Activated naive CD4-positive, alpha-beta T cell treated with anti-CD3 and anti-CD28 coated beads, Interleukin-2, amount 10 ng/mL, durations not matched to agents 7 days and 5 days (primary cell): Measurements from ENCODE around the gene TSPAN17.

Experiments used
- CTCF ChIA-PET: fragments of 350-600 bp; sonication (Branson Sonifier 250); formaldehyde crosslinking; loops from one replicate; lab custom pipeline; 2021; ENCODE audit warnings: antibody characterized with exemption; lab: Charles Lee
- DNase-seq: peaks from one replicate; pipeline ENCODE4 v3.0.0-alpha.2; 2020
- H3K27ac Mint-ChIP-seq: one replicate; pipeline ENCODE4 v1.8.0; 2021; ENCODE audit warnings: mild to moderate bottlenecking, moderate library complexity, mixed read lengths
- H3K27me3 Mint-ChIP-seq: one replicate; pipeline ENCODE4 v1.8.0; 2021; ENCODE audit warnings: mild to moderate bottlenecking, mixed read lengths
- H3K36me3 Mint-ChIP-seq: one replicate; pipeline ENCODE4 v1.8.0; 2021; ENCODE audit warnings: mixed read lengths
- H3K4me1 Mint-ChIP-seq: one replicate; pipeline ENCODE4 v1.8.0; 2021; ENCODE audit warnings: mixed read lengths
- H3K4me3 Mint-ChIP-seq: one replicate; pipeline ENCODE4 v1.8.0; 2021; ENCODE audit warnings: mild to moderate bottlenecking, moderate library complexity, mixed read lengths
- H3K9me3 Mint-ChIP-seq: one replicate; pipeline ENCODE4 v1.8.0; 2021; ENCODE audit warnings: mixed read lengths

Gene TSPAN17

GRCh38 chr5:176664479-176664878, 17.2 kb downstream of the TSPAN17 start:
- no peak overlapping the region for H3K27ac Mint-ChIP-seq
- CTCF ChIA-PET = no interaction called here
- H3K36me3 Mint-ChIP-seq = no peaks in the 10 kb centered on the region
- DNase-seq = no peak
- no peaks in the 10 kb centered on the region for H3K9me3 Mint-ChIP-seq
- no peak overlapping the region for H3K4me3 Mint-ChIP-seq
- H3K27me3 Mint-ChIP-seq = peaks cover 57% of the 10 kb centered on the region
- H3K4me1 Mint-ChIP-seq = peaks cover 14% of the 10 kb centered on the region

- Mint-ChIP-seq H3K36me3 (no peaks in the 10 kb centered on the region), H3K4me3 (no peak overlapping the region), H3K27ac (no peak overlapping the region), H3K27me3 (peaks cover 57% of the 10 kb centered on the region), H3K9me3 (no peaks in the 10 kb centered on the region), H3K4me1 (peaks cover 10% of the 10 kb centered on the region)
- CTCF ChIA-PET = no interaction called here
- DNase-seq = no peak
Observed at GRCh38 chr5:176664886-176665285, 17.6 kb downstream of the TSPAN17 start.

- H3K9me3 Mint-ChIP-seq = no peaks in the 10 kb centered on the region
- H3K4me1 Mint-ChIP-seq = peaks cover 3% of the 10 kb centered on the region
- no peak overlapping the region for H3K4me3 Mint-ChIP-seq
- CTCF ChIA-PET = no interaction called here
- H3K36me3 Mint-ChIP-seq = no peaks in the 10 kb centered on the region
- H3K27ac Mint-ChIP-seq = no peak overlapping the region
- no peak for DNase-seq
- H3K27me3 Mint-ChIP-seq = peaks cover 59% of the 10 kb centered on the region
Observed at GRCh38 chr5:176665517-176665916, 18.2 kb downstream of the TSPAN17 start.

- H3K27me3 Mint-ChIP-seq = peaks cover 67% of the 10 kb centered on the region
- DNase-seq = no peak
- H3K4me1 Mint-ChIP-seq = no peaks in the 10 kb centered on the region
- H3K27ac Mint-ChIP-seq = no peak overlapping the region
- no peaks in the 10 kb centered on the region for H3K36me3 Mint-ChIP-seq
- CTCF ChIA-PET = no interaction called here
- no peak overlapping the region for H3K4me3 Mint-ChIP-seq
- no peaks in the 10 kb centered on the region for H3K9me3 Mint-ChIP-seq
Observed at GRCh38 chr5:176667637-176668036, 20.4 kb downstream of the TSPAN17 start.

GRCh38 chr5:176670449-176670848, 23.2 kb downstream of the TSPAN17 start:
- CTCF ChIA-PET = interaction anchor here (3.0 kb wide), 1 partner anchor 10 kb away, joined by 12 read pairs; no protein-coding TSS in a partner anchor
- no peak overlapping the region for H3K27ac Mint-ChIP-seq
- H3K36me3 Mint-ChIP-seq = no peaks in the 10 kb centered on the region
- no peak overlapping the region for H3K4me3 Mint-ChIP-seq
- DNase-seq = no peak
- no peaks in the 10 kb centered on the region for H3K4me1 Mint-ChIP-seq
- peaks cover 51% of the 10 kb centered on the region for H3K27me3 Mint-ChIP-seq
- H3K9me3 Mint-ChIP-seq = no peaks in the 10 kb centered on the region

- H3K27me3 Mint-ChIP-seq = peaks cover 47% of the 10 kb centered on the region
- H3K36me3 Mint-ChIP-seq = no peaks in the 10 kb centered on the region
- H3K9me3 Mint-ChIP-seq = no peaks in the 10 kb centered on the region
- no peaks in the 10 kb centered on the region for H3K4me1 Mint-ChIP-seq
- DNase-seq = no peak
- no peak overlapping the region for H3K4me3 Mint-ChIP-seq
- CTCF ChIA-PET = interaction anchor here (3.0 kb wide), 1 partner anchor 11 kb away, joined by 12 read pairs; no protein-coding TSS in a partner anchor
- H3K27ac Mint-ChIP-seq = no peak overlapping the region
Observed at GRCh38 chr5:176671399-176671798, 24.1 kb downstream of the TSPAN17 start.

- no peaks in the 10 kb centered on the region for H3K36me3 Mint-ChIP-seq
- H3K4me1 Mint-ChIP-seq = no peaks in the 10 kb centered on the region
- no peaks in the 10 kb centered on the region for H3K9me3 Mint-ChIP-seq
- CTCF ChIA-PET = interaction anchor here (2.3 kb wide), 1 partner anchor 11 kb away, joined by 8 read pairs; no protein-coding TSS in a partner anchor
- H3K4me3 Mint-ChIP-seq = no peak overlapping the region
- no peak for DNase-seq
- no peak overlapping the region for H3K27ac Mint-ChIP-seq
- peaks cover 51% of the 10 kb centered on the region for H3K27me3 Mint-ChIP-seq
Observed at GRCh38 chr5:176671890-176672747, 24.8 kb downstream of the TSPAN17 start.

GRCh38 chr5:176673651-176674583, 26.6 kb downstream of the TSPAN17 start:
- DNase-seq = no peak
- no peak overlapping the region for H3K4me3 Mint-ChIP-seq
- H3K36me3 Mint-ChIP-seq = no peaks in the 10 kb centered on the region
- H3K9me3 Mint-ChIP-seq = no peaks in the 10 kb centered on the region
- H3K4me1 Mint-ChIP-seq = no peaks in the 10 kb centered on the region
- CTCF ChIA-PET = interaction anchor here (1.1 to 2.3 kb wide), 2 partner anchors 13 to 16 kb away, joined by 5 to 8 read pairs; no protein-coding TSS in a partner anchor
- peaks cover 55% of the 10 kb centered on the region for H3K27me3 Mint-ChIP-seq
- H3K27ac Mint-ChIP-seq = no peak overlapping the region

GRCh38 chr5:176674799-176675198, 27.5 kb downstream of the TSPAN17 start:
- Mint-ChIP-seq H3K36me3 (no peaks in the 10 kb centered on the region), H3K9me3 (no peaks in the 10 kb centered on the region), H3K4me3 (no peak overlapping the region), H3K27ac (no peak overlapping the region), H3K4me1 (no peaks in the 10 kb centered on the region), H3K27me3 (peaks cover 62% of the 10 kb centered on the region)
- CTCF ChIA-PET = no interaction called here
- no peak for DNase-seq

- no peak for DNase-seq
- CTCF ChIA-PET = interaction anchor here (2.8 kb wide), 1 partner anchor 16 kb away, joined by 16 read pairs; no protein-coding TSS in a partner anchor
- Mint-ChIP-seq H3K36me3 (no peaks in the 10 kb centered on the region), H3K27ac (no peak overlapping the region), H3K9me3 (no peaks in the 10 kb centered on the region), H3K4me3 (no peak overlapping the region), H3K27me3 (peaks cover 67% of the 10 kb centered on the region), H3K4me1 (no peaks in the 10 kb centered on the region)
Observed at GRCh38 chr5:176675676-176676360, 28.5 kb downstream of the TSPAN17 start.

GRCh38 chr5:176676361-176676824, 29.1 kb downstream of the TSPAN17 start:
- Mint-ChIP-seq H3K4me3 (no peak overlapping the region), H3K27me3 (peaks cover 69% of the 10 kb centered on the region), H3K9me3 (no peaks in the 10 kb centered on the region), H3K4me1 (no peaks in the 10 kb centered on the region), H3K36me3 (no peaks in the 10 kb centered on the region), H3K27ac (no peak overlapping the region)
- CTCF ChIA-PET = interaction anchor here (2.8 kb wide), 1 partner anchor 16 kb away, joined by 16 read pairs; no protein-coding TSS in a partner anchor
- no peak for DNase-seq

- H3K27ac Mint-ChIP-seq = no peak overlapping the region
- no peak overlapping the region for H3K4me3 Mint-ChIP-seq
- DNase-seq = no peak
- no peaks in the 10 kb centered on the region for H3K4me1 Mint-ChIP-seq
- H3K9me3 Mint-ChIP-seq = no peaks in the 10 kb centered on the region
- H3K27me3 Mint-ChIP-seq = peaks cover 74% of the 10 kb centered on the region
- no peaks in the 10 kb centered on the region for H3K36me3 Mint-ChIP-seq
- CTCF ChIA-PET = interaction anchor here (2.8 kb wide), 1 partner anchor 17 kb away, joined by 16 read pairs; no protein-coding TSS in a partner anchor
Observed at GRCh38 chr5:176677209-176677939, 30.1 kb downstream of the TSPAN17 start.

GRCh38 chr5:176678584-176678983, 31.3 kb downstream of the TSPAN17 start:
- no peak for DNase-seq
- no peak overlapping the region for H3K4me3 Mint-ChIP-seq
- CTCF ChIA-PET = interaction anchor here (0.9 to 2.8 kb wide), 2 partner anchors 18 to 434 kb away, joined by 3 to 16 read pairs; no protein-coding TSS in a partner anchor
- H3K27me3 Mint-ChIP-seq = peaks cover 78% of the 10 kb centered on the region
- H3K36me3 Mint-ChIP-seq = no peaks in the 10 kb centered on the region
- no peaks in the 10 kb centered on the region for H3K4me1 Mint-ChIP-seq
- H3K9me3 Mint-ChIP-seq = no peaks in the 10 kb centered on the region
- no peak overlapping the region for H3K27ac Mint-ChIP-seq
